Measurements from ENCODE around the gene SLC4A5. TPM values are rescaled to one million over a fixed set of nuclear protein-coding genes. Genes with fewer than 3 reads are reported as not detected.

SLC4A5 gene
- total RNA-seq, 1 experiment from 2014 or later, result under 0.01 TPM

GRCh38 chr2:74183878-74184277, 159.3 kb downstream of the SLC4A5 start:
- no peak for DNase-seq
- no peaks in the 10 kb centered on the region for H3K36me3 ChIP-seq
- H3K4me3 ChIP-seq, result no peak overlapping the region
- no peaks in the 10 kb centered on the region for H3K9me3 ChIP-seq
- H3K27me3 ChIP-seq, result no peaks in the 10 kb centered on the region

GRCh38 chr2:74181739-74182138, 161.5 kb downstream of the SLC4A5 start:
- no peak for DNase-seq
- H3K9me3 ChIP-seq, result no peaks in the 10 kb centered on the region
- no peaks in the 10 kb centered on the region for H3K27me3 ChIP-seq
- no peak overlapping the region for H3K4me3 ChIP-seq
- H3K36me3 ChIP-seq, result peaks cover 3% of the 10 kb centered on the region

- Histone ChIP-seq H3K4me3 (peak overlapping the region; percentile 98), H3K9me3 (no peaks in the 10 kb centered on the region), H3K36me3 (peaks cover 8% of the 10 kb centered on the region), H3K27me3 (no peaks in the 10 kb centered on the region)
- no peak for DNase-seq
Measured at GRCh38 chr2:74179063-74179865, 164.0 kb downstream of the SLC4A5 start.

GRCh38 chr2:74178211-74179062, 164.8 kb downstream of the SLC4A5 start, which contains the start of gene MOB1A:
TSS of gene MOB1A (minus strand) at chr2:74178879. CDS start at chr2:74178674, 205 bp downstream.
- H3K27me3 ChIP-seq, result no peaks in the 10 kb centered on the region
- peak within 1 kb of the TSS; percentile 98 for H3K4me3 ChIP-seq
- peaks cover 8% of the 10 kb centered on the region for H3K36me3 ChIP-seq
- peak; percentile 98 for DNase-seq
- no peaks in the 10 kb centered on the region for H3K9me3 ChIP-seq

- Histone ChIP-seq H3K36me3 (peaks cover 10% of the 10 kb centered on the region), H3K27me3 (no peaks in the 10 kb centered on the region), H3K4me3 (peak overlapping the region; percentile 98), H3K9me3 (no peaks in the 10 kb centered on the region)
- no peak for DNase-seq
Measured at GRCh38 chr2:74177696-74178095, 165.5 kb downstream of the SLC4A5 start.

GRCh38 chr2:74174909-74175308, 168.3 kb downstream of the SLC4A5 start:
- Histone ChIP-seq H3K36me3 (peaks cover 29% of the 10 kb centered on the region), H3K4me3 (no peak overlapping the region), H3K27me3 (no peaks in the 10 kb centered on the region), H3K9me3 (no peaks in the 10 kb centered on the region)
- DNase-seq, result no peak

- DNase-seq, result no peak
- Histone ChIP-seq H3K27me3 (no peaks in the 10 kb centered on the region), H3K36me3 (peaks cover 80% of the 10 kb centered on the region), H3K4me3 (no peak overlapping the region), H3K9me3 (peaks cover 9% of the 10 kb centered on the region; the same call in 1 of the 2 replicates)
Measured at GRCh38 chr2:74168739-74169138, 174.5 kb downstream of the SLC4A5 start.

Other genes starting within 250 kb of the SLC4A5 start
- 132 and 206 TPM in 2 replicates for gene BOLA3, start 195.5 kb downstream of the SLC4A5 start, total RNA-seq (2014; rRNA removed; shearing (Covaris generic); ENCODE audit: low replicate concordance)
- 95.6 and 187 TPM in 2 replicates for gene MOB1A, start 164.5 kb downstream of the SLC4A5 start, total RNA-seq (2014; rRNA removed; shearing (Covaris generic); ENCODE audit: low replicate concordance)
- 445 and 448 TPM in 2 replicates for gene MTHFD2, start 144.8 kb downstream of the SLC4A5 start, total RNA-seq (2014; rRNA removed; shearing (Covaris generic); ENCODE audit: low replicate concordance)
- gene DCTN1, start 36.9 kb upstream of the SLC4A5 start, total RNA-seq (2014; rRNA removed; shearing (Covaris generic); ENCODE audit: low replicate concordance), result 99.3 and 150 TPM in 2 replicates
- gene C2orf81, start 78.2 kb upstream of the SLC4A5 start, total RNA-seq (2014; rRNA removed; shearing (Covaris generic); ENCODE audit: low replicate concordance), result not detected in 2 replicates
- 25.3 and 26.9 TPM in 2 replicates for gene WDR54, start 78.3 kb upstream of the SLC4A5 start, total RNA-seq (2014; rRNA removed; shearing (Covaris generic); ENCODE audit: low replicate concordance)
- gene RTKN, start 98.5 kb upstream of the SLC4A5 start, total RNA-seq (2014; rRNA removed; shearing (Covaris generic); ENCODE audit: low replicate concordance), result 8.8 and 12.7 TPM in 2 replicates
- gene INO80B, start 111.7 kb upstream of the SLC4A5 start, total RNA-seq (2014; rRNA removed; shearing (Covaris generic); ENCODE audit: low replicate concordance), result 14.0 and 60.4 TPM in 2 replicates
- gene WBP1, start 115.0 kb upstream of the SLC4A5 start, total RNA-seq (2014; rRNA removed; shearing (Covaris generic); ENCODE audit: low replicate concordance), result 7.5 and 15.4 TPM in 2 replicates
- gene MOGS, start 122.0 kb upstream of the SLC4A5 start, total RNA-seq (2014; rRNA removed; shearing (Covaris generic); ENCODE audit: low replicate concordance), result 23.0 and 51.6 TPM in 2 replicates
- 33.7 and 48.9 TPM in 2 replicates for gene MRPL53, start 129.3 kb upstream of the SLC4A5 start, total RNA-seq (2014; rRNA removed; shearing (Covaris generic); ENCODE audit: low replicate concordance)
- gene CCDC142, start 139.6 kb upstream of the SLC4A5 start, total RNA-seq (2014; rRNA removed; shearing (Covaris generic); ENCODE audit: low replicate concordance), result 6.8 and 10.8 TPM in 2 replicates
- gene TTC31, start 139.7 kb upstream of the SLC4A5 start, total RNA-seq (2014; rRNA removed; shearing (Covaris generic); ENCODE audit: low replicate concordance), result 8.6 and 16.3 TPM in 2 replicates
- 0.95 and 1.2 TPM in 2 replicates for gene LBX2, start 156.2 kb upstream of the SLC4A5 start, total RNA-seq (2014; rRNA removed; shearing (Covaris generic); ENCODE audit: low replicate concordance)
- 23.9 and 24.4 TPM in 2 replicates for gene PCGF1, start 164.3 kb upstream of the SLC4A5 start, total RNA-seq (2014; rRNA removed; shearing (Covaris generic); ENCODE audit: low replicate concordance)
- 0.07 and 1.2 TPM in 2 replicates for gene TLX2, start 171.0 kb upstream of the SLC4A5 start, total RNA-seq (2014; rRNA removed; shearing (Covaris generic); ENCODE audit: low replicate concordance)
- gene DQX1, start 182.8 kb upstream of the SLC4A5 start, total RNA-seq (2014; rRNA removed; shearing (Covaris generic); ENCODE audit: low replicate concordance), result not detected in 2 replicates
- gene AUP1, start 186.3 kb upstream of the SLC4A5 start, total RNA-seq (2014; rRNA removed; shearing (Covaris generic); ENCODE audit: low replicate concordance), result 70.0 and 143 TPM in 2 replicates
- 49.9 and 53.9 TPM in 2 replicates for gene HTRA2, start 186.5 kb upstream of the SLC4A5 start, total RNA-seq (2014; rRNA removed; shearing (Covaris generic); ENCODE audit: low replicate concordance)
- gene LOXL3, start 210.5 kb upstream of the SLC4A5 start, total RNA-seq (2014; rRNA removed; shearing (Covaris generic); ENCODE audit: low replicate concordance), result 17.8 and 22.9 TPM in 2 replicates
- gene DOK1, start 211.3 kb upstream of the SLC4A5 start, total RNA-seq (2014; rRNA removed; shearing (Covaris generic); ENCODE audit: low replicate concordance), result 10.9 and 21.9 TPM in 2 replicates